GM20000 (cell line): ENCODE data around the gene DPP10.

Experiments used
- DNase-seq: peaks from one replicate; pipeline ENCODE4 v3.0.0; 2012; ENCODE audit warnings: low spot score
- TF ChIP-seq, protein P1 (sequence below): IDR thresholded peaks from 2 replicates; pipeline ENCODE4 v1.5.1; 2012; ENCODE audit warnings: mild to moderate bottlenecking, control low read depth; ENCODE audit errors: extremely low read depth, missing control alignments

DPP10 gene

DNA sequence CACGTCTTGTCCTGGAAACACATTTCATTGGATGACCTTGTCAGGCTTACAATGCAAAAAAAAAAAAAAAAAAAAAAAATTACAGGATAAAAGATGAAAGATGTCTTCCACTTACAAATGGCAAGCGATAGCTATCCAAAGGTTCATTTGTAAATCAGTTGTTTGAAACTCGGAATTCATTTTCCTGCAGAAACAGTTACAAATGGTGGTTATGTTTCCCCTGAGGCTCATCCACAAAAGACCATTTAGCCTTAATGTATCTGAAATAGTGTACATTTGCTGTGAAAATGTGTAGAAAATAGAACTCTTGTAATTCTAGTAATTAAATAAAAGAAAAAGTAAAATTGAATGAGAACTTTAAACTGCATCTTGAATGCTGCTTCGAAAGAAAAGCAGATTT, 25.9 kb downstream of the DPP10 start:
- no peak for DNase-seq
- TF ChIP-seq, protein P1, sequence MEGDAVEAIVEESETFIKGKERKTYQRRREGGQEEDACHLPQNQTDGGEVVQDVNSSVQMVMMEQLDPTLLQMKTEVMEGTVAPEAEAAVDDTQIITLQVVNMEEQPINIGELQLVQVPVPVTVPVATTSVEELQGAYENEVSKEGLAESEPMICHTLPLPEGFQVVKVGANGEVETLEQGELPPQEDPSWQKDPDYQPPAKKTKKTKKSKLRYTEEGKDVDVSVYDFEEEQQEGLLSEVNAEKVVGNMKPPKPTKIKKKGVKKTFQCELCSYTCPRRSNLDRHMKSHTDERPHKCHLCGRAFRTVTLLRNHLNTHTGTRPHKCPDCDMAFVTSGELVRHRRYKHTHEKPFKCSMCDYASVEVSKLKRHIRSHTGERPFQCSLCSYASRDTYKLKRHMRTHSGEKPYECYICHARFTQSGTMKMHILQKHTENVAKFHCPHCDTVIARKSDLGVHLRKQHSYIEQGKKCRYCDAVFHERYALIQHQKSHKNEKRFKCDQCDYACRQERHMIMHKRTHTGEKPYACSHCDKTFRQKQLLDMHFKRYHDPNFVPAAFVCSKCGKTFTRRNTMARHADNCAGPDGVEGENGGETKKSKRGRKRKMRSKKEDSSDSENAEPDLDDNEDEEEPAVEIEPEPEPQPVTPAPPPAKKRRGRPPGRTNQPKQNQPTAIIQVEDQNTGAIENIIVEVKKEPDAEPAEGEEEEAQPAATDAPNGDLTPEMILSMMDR, result no peak

DNA sequence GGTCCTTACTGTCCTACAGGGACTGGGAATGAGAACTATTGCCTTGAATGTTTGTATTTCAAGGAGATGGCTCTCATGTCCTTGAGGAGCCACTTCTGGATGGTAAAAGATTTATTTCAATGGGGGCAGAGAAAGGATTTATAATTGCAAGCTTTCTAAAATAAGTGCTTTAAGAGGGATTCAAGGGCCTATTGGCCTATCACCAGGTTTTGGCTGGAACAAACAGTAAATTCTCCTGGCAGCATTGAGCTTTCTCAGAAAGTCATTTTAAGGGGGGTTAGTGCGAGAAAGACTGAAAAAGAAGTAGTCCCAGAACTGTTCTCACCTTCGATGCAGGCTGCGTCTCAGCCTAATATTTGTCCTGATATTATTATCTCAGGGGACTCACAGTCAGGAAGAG, 29.8 kb downstream of the DPP10 start:
- no peak for DNase-seq
- TF ChIP-seq, protein P1, result no peak

DNA sequence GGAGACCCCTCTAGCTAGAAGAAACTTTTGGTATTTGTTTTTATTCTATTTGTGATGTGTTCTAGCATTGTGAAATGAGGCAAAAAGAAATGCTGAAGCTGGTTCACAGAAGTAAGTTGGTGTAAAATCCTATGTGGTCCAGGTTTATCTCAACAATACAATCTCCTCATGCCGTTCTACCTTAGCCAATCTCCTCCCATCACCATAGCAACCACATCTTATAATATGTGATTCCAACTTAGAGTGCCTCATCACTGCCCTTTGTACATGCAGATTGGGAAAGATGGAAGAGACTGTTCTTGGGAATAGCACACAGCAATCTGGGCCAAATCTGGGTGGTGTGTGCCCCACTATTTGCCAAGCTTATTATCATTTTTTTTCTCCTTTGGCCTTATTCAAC, 30.3 kb downstream of the DPP10 start:
- TF ChIP-seq, protein P1, result no peak

DNA sequence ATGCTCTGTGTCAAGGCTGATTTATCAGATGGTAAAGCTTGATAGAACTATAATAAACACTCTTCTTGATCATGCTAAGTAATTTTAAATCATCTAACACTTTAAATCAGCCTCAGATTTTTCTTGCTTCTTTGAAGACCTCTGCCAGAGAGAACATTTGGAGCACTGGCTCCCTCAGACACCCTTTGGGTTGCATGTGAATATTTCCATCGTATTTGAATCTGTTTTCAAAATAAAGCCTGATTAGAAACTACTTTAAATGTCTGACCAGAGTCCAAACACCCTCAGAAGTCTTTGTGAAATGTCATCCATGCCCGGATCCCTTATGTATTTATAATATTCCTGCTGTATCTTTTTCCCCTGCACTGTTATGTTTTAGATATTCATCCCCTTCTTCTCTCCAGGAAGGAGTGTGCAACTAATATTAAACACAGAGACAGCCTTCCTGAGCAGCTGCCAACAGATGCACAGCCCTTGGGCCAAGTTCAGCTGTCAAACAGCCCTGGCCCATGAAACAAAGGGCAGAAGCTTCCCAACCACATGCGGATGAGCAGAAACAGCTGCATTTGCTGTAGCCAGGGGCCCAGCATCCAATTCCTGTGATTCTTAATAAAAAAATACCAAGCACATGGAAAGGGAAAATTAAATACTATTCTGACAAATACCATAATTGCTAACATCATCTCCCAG, 46.5 kb downstream of the DPP10 start:
- no peak for DNase-seq
- TF ChIP-seq, protein P1, result no peak

More for the DNA sequence above, 30.3 kb downstream of the DPP10 start:
- no peak for DNase-seq

DNA sequence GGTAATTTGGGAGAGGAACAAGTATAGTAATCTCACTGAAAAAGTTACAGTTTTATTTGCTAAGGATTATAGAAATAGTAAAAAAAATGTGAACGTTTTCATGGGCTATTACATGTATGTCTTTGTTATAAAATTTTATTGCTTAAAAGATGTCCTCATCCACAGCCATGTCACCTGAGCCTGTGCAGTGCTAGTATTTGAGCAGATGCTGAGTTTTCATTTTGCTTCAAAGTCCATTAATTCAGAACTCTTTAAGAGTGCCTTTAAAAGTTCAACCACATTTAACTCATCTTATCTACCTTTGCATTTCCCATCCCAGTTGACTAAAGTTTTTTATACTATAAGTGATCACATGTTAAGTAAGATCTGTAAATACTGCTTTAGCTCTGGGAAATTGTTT, 52.6 kb downstream of the DPP10 start:
- TF ChIP-seq, protein P1, result no peak
- DNase-seq, result no peak

DNA sequence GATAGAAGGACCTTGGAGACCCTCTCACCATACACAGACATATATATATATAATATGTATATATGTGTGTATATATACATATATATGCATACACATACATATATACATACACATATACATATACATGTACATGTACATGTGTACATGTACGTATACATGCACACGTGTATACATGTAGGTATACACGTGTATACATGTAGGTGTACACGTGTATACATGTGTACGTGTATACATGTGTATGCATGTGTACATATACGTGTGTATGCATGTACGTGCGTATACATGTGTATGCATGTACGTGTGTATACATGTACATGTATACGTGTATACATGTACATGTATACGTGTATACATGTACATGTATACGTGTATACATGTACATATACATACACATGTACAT, 54.5 kb downstream of the DPP10 start:
- TF ChIP-seq, protein P1, result no peak
- DNase-seq, result no peak

DNA sequence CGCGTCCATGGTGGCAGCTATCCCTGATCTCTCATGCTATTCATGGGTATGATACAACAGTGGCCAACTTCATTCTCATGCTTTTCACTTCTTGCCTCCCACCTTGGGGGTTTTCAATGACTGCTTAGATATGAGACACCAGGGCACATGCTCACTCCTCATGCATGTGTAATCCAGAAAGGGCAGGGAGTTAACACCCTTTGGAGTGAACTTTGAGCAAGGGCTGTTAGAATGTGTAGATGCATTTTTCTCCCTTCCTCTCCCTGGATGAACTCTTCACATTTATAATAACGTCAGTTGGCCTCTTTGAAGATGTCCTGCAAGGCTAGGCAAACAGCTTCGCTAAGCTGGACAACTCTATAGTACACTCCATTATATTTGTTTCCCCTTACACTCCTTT, 56.7 kb downstream of the DPP10 start:
- no peak for DNase-seq
- TF ChIP-seq, protein P1, result no peak
